PFSK-1 (cell line): ENCODE results near the gene DHCR7.

Source experiments
- FOXP2 ChIP-seq: optimal IDR thresholded peaks from 2 replicates; pipeline ENCODE3; 2011; ENCODE audit warnings: borderline replicate concordance, control low read depth, inconsistent platforms; ENCODE audit not compliant: insufficient read depth; ENCODE audit errors: extremely low read length, extremely low read depth
- POLR2AphosphoS5 ChIP-seq: IDR thresholded peaks from 2 replicates; pipeline ENCODE4 v1.6.1; 2012; ENCODE audit warnings: low read depth, mild to moderate bottlenecking, control low read depth, low read length, moderate library complexity
- TAF1 ChIP-seq: IDR thresholded peaks from 2 replicates; pipeline ENCODE4 v1.6.1; 2012; ENCODE audit warnings: low read length, control low read depth, borderline replicate concordance; ENCODE audit not compliant: insufficient read depth
- TF ChIP-seq, protein P1 (sequence below), 2 experiments: IDR thresholded peaks; 2 replicates each; pipeline versions ENCODE4 v1.6.1 to v1.8.0; 2011 to 2012; ENCODE audit warnings: low read depth in 2 of 2, low read length in 2 of 2, control low read depth in 1 of 2, inconsistent platforms in 1 of 2, mild to moderate bottlenecking in 1 of 2, moderate library complexity in 1 of 2; ENCODE audit not compliant: insufficient read depth in 1 of 2

GRCh38 chr11:71495286-71496230 lies 47.4 kb upstream of the DHCR7 start:
- no peak for TF ChIP-seq TAF1
- TF ChIP-seq, protein P1, sequence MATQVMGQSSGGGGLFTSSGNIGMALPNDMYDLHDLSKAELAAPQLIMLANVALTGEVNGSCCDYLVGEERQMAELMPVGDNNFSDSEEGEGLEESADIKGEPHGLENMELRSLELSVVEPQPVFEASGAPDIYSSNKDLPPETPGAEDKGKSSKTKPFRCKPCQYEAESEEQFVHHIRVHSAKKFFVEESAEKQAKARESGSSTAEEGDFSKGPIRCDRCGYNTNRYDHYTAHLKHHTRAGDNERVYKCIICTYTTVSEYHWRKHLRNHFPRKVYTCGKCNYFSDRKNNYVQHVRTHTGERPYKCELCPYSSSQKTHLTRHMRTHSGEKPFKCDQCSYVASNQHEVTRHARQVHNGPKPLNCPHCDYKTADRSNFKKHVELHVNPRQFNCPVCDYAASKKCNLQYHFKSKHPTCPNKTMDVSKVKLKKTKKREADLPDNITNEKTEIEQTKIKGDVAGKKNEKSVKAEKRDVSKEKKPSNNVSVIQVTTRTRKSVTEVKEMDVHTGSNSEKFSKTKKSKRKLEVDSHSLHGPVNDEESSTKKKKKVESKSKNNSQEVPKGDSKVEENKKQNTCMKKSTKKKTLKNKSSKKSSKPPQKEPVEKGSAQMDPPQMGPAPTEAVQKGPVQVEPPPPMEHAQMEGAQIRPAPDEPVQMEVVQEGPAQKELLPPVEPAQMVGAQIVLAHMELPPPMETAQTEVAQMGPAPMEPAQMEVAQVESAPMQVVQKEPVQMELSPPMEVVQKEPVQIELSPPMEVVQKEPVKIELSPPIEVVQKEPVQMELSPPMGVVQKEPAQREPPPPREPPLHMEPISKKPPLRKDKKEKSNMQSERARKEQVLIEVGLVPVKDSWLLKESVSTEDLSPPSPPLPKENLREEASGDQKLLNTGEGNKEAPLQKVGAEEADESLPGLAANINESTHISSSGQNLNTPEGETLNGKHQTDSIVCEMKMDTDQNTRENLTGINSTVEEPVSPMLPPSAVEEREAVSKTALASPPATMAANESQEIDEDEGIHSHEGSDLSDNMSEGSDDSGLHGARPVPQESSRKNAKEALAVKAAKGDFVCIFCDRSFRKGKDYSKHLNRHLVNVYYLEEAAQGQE (IDR thresholded peaks at IDR 0.05; ENCODE audit: insufficient read depth in 1 of 2, low read depth in 2 of 2, low read length in 2 of 2): no peak
- no peak for TF ChIP-seq FOXP2
- TF ChIP-seq POLR2AphosphoS5: no peak
